Esophagus muscularis mucosa (tissue), 4 donors: Measurements from ENCODE around the gene NACAD.

Source experiments
- EP300 ChIP-seq: sonication (generic); formaldehyde crosslinking; IDR thresholded peaks from one replicate; pipeline ENCODE4 v1.6.1; 2017; ENCODE audit warnings: antibody characterized with exemption
- POLR2A ChIP-seq: fragments of 450-650 bp; IDR thresholded peaks from one replicate; pipeline ENCODE4 v1.6.1; 2017; ENCODE audit warnings: antibody characterized with exemption, moderate library complexity, mild to moderate bottlenecking, low read depth
- POLR2AphosphoS5 ChIP-seq, 2 donors: sonication (generic); formaldehyde crosslinking; IDR thresholded peaks; one replicate each; pipeline ENCODE4 v1.6.1; 2017; ENCODE audit warnings: antibody characterized with exemption in 2 of 2
- TF ChIP-seq, protein P1 (sequence below), 3 experiments: fragments of 200-600 bp in 2 of 3; fragments of 450-650 bp in 1 of 3; sonication (generic) in 2 of 3; IDR thresholded peaks; one replicate each; pipeline ENCODE4 v1.5.1; 2017 to 2019; ENCODE audit warnings: antibody characterized with exemption in 3 of 3, mild to moderate bottlenecking in 2 of 3, moderate library complexity in 1 of 3

DNA sequence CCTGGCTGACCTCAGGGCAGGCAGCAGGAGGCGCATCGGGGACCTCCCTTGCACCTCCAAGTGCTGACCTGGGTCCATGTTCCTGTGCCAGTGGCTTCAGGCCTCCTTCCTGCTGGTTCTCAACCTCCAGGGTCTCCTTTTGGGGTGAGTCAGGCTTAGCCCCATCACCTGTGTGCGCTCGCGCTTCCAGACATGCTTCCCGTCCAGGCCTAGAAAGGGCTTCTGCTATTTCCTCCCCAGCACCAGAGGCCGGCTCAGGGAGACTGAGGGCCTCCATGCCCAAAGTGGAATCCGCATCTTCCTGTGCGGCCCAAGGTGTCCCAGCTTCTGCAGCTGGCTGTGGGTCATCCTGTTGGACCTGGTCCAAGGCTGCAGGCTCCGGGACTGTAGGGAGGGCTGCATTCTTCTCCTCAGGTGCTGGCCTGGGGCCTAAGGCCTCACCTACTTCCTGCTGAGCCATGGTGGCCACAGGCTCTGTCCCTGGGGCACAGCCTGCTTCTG is 5.9 kb downstream of the NACAD start:
- no peak for TF ChIP-seq EP300
- TF ChIP-seq POLR2A, result no peak
- TF ChIP-seq, protein P1, sequence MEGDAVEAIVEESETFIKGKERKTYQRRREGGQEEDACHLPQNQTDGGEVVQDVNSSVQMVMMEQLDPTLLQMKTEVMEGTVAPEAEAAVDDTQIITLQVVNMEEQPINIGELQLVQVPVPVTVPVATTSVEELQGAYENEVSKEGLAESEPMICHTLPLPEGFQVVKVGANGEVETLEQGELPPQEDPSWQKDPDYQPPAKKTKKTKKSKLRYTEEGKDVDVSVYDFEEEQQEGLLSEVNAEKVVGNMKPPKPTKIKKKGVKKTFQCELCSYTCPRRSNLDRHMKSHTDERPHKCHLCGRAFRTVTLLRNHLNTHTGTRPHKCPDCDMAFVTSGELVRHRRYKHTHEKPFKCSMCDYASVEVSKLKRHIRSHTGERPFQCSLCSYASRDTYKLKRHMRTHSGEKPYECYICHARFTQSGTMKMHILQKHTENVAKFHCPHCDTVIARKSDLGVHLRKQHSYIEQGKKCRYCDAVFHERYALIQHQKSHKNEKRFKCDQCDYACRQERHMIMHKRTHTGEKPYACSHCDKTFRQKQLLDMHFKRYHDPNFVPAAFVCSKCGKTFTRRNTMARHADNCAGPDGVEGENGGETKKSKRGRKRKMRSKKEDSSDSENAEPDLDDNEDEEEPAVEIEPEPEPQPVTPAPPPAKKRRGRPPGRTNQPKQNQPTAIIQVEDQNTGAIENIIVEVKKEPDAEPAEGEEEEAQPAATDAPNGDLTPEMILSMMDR (IDR thresholded peaks at IDR 0.05), result no peak
- TF ChIP-seq POLR2AphosphoS5 (IDR thresholded peaks at IDR 0.05), result no peak
